Measurements from ENCODE around the gene RPS6KB2. TPM values are rescaled to one million over a fixed set of nuclear protein-coding genes. Genes with fewer than 3 reads are reported as not detected.

Gene RPS6KB2
- polyA plus RNA-seq, 1 experiment: 59.9 TPM

GRCh38 chr11:67416416-67417335 is 11.6 kb upstream of the RPS6KB2 start:
- Histone ChIP-seq H3K27me3 (ENCODE audit: control insufficient read depth, insufficient read depth, low read length) (peaks cover 6% of the 10 kb centered on the region), H3K4me3 (ENCODE audit: low read depth, low read length) (no peak overlapping the region), H3K36me3 (ENCODE audit: control insufficient read depth, insufficient read depth, low read length) (no peaks in the 10 kb centered on the region)
- ChIA-PET POLR2A (no interaction called here), CTCF (no interaction called here)
- no peak for DNase-seq (ENCODE audit: low read depth)
- TF ChIP-seq CTCF (IDR thresholded peaks at IDR 0.05; ENCODE audit: insufficient read depth, low read depth, low read length): no peak

DNA sequence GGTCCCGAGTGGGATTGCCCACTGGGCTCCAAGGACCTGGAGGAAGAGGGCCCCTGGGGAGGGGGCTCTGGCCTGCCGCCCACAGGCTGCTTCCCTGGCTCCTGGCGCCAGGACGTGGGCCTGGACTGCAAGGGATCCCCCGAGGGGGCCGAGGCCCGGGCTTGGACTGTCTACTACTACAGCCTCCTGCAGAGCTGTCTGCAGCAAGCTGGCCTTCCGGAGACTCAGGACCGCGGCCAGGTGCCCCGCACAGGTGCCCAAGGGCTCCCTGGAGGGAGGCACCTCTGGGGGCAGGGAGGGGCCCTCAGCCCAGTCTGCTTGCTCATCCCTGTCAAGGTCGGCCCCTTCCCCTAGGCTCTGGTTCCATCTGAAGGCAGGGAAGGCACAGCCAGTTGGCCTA is 10.9 kb upstream of the RPS6KB2 start:
- DNase-seq (ENCODE audit: low read depth): no peak
- CTCF ChIA-PET: interaction anchor here (1.1 kb wide), 1 partner anchor 197 kb away, joined by 3 read pairs; no protein-coding TSS in a partner anchor
- H3K36me3 ChIP-seq (ENCODE audit: control insufficient read depth, insufficient read depth, low read length): no peaks in the 10 kb centered on the region
- no peak overlapping the region for H3K4me3 ChIP-seq (ENCODE audit: low read depth, low read length)
- TF ChIP-seq CTCF (IDR thresholded peaks at IDR 0.05; ENCODE audit: insufficient read depth, low read depth, low read length): no peak
- POLR2A ChIA-PET: no interaction called here
- peaks cover 3% of the 10 kb centered on the region for H3K27me3 ChIP-seq (ENCODE audit: control insufficient read depth, insufficient read depth, low read length)

GRCh38 chr11:67418476-67419281 is 9.6 kb upstream of the RPS6KB2 start:
- peaks cover 3% of the 10 kb centered on the region for H3K27me3 ChIP-seq (ENCODE audit: control insufficient read depth, insufficient read depth, low read length)
- no peaks in the 10 kb centered on the region for H3K36me3 ChIP-seq (ENCODE audit: control insufficient read depth, insufficient read depth, low read length)
- H3K4me3 ChIP-seq (ENCODE audit: low read depth, low read length): no peak overlapping the region
- no peak for TF ChIP-seq CTCF (IDR thresholded peaks at IDR 0.05; ENCODE audit: insufficient read depth, low read depth, low read length)
- ChIA-PET POLR2A (no interaction called here), CTCF (interaction anchor here (1.1 to 3.1 kb wide), 3 partner anchors 17 to 195 kb away, joined by 3 to 9 read pairs (median 5); partner anchors contain the start of gene PPP1CA)
- DNase-seq (ENCODE audit: low read depth): no peak

GRCh38 chr11:67419325-67420049 is 8.8 kb upstream of the RPS6KB2 start:
- no peak for DNase-seq (ENCODE audit: low read depth)
- Histone ChIP-seq H3K27me3 (ENCODE audit: control insufficient read depth, insufficient read depth, low read length) (peaks cover 3% of the 10 kb centered on the region), H3K36me3 (ENCODE audit: control insufficient read depth, insufficient read depth, low read length) (no peaks in the 10 kb centered on the region), H3K4me3 (ENCODE audit: low read depth, low read length) (no peak overlapping the region)
- POLR2A ChIA-PET: no interaction called here
- no peak for TF ChIP-seq CTCF (IDR thresholded peaks at IDR 0.05; ENCODE audit: insufficient read depth, low read depth, low read length)
- CTCF ChIA-PET: interaction anchor here (1.4 to 3.1 kb wide), 3 partner anchors 12 to 37 kb away, joined by 4 to 9 read pairs (median 5); partner anchors contain the start of gene PPP1CA
